Thyroid gland (tissue), 4 donors: ENCODE results near the gene SYTL3.

Experiments
- CTCF ChIP-seq, 6 experiments: fragments of 200-600 bp in 3 of 6; fragments of 450-650 bp in 3 of 6; sonication (generic) in 3 of 6; IDR thresholded peaks; one replicate each; pipeline ENCODE4 v1.5.1; 2016 to 2019; ENCODE audit warnings: antibody characterized with exemption in 6 of 6, mild to moderate bottlenecking in 2 of 6, inconsistent platforms in 1 of 6, moderate library complexity in 1 of 6
- POLR2A ChIP-seq, 2 donors: fragments of 450-650 bp; IDR thresholded peaks; one replicate each; pipeline ENCODE4 v1.6.1; 2017; ENCODE audit warnings: antibody characterized with exemption in 2 of 2, mild to moderate bottlenecking in 2 of 2, moderate library complexity in 1 of 2

GRCh38 chr6:158737710-158738615 is 88.1 kb downstream of the SYTL3 start:
- TF ChIP-seq CTCF (IDR thresholded peaks at IDR 0.05): no peak
- TF ChIP-seq POLR2A (IDR thresholded peaks at IDR 0.05): no peak
